ENCODE measurements around the gene SLC1A2.
A peak's percentile ranks its signal among the peaks of the same experiment; 100 is the strongest.

The SLC1A2 gene

GRCh38 chr11:35391922-35392688 is 27.3 kb downstream of the SLC1A2 start:
- Mint-ChIP-seq H3K4me3 (peak overlapping the region in 1 of 2 donors; percentile 30), H3K27me3 (peaks cover 22% of the 10 kb centered on the region), H3K4me1 (peaks cover 28% of the 10 kb centered on the region), H3K27ac (no peak overlapping the region), H3K9me3 (no peaks in the 10 kb centered on the region)
- peak; percentile 81 to 82 for DNase-seq
- ATAC-seq = peak; percentile 73

- H3K4me1 Mint-ChIP-seq = peaks cover 28% of the 10 kb centered on the region
- H3K4me3 Mint-ChIP-seq = no peak overlapping the region
- H3K9me3 Mint-ChIP-seq = no peaks in the 10 kb centered on the region
- ATAC-seq = peak; percentile 95
- peak; percentile 23 to 48 for DNase-seq
- peaks cover 22% of the 10 kb centered on the region for H3K27me3 Mint-ChIP-seq
- peak overlapping the region in 1 of 2 donors; percentile 22 for H3K27ac Mint-ChIP-seq
Measured at GRCh38 chr11:35390737-35391682, 28.3 kb downstream of the SLC1A2 start.

GRCh38 chr11:35389897-35390465 is 29.4 kb downstream of the SLC1A2 start:
- Mint-ChIP-seq H3K9me3 (no peaks in the 10 kb centered on the region), H3K27ac (no peak overlapping the region), H3K27me3 (peaks cover 22% of the 10 kb centered on the region), H3K4me1 (peaks cover 28% of the 10 kb centered on the region), H3K4me3 (no peak overlapping the region)
- DNase-seq (no peak), ATAC-seq (no peak)

- DNase-seq (no peak), ATAC-seq (no peak)
- H3K4me3 Mint-ChIP-seq = no peak overlapping the region
- H3K9me3 Mint-ChIP-seq = no peaks in the 10 kb centered on the region
- H3K27ac Mint-ChIP-seq = no peak overlapping the region
- peaks cover 28% of the 10 kb centered on the region for H3K4me1 Mint-ChIP-seq
- H3K27me3 Mint-ChIP-seq = peaks cover 14% of the 10 kb centered on the region
Measured at GRCh38 chr11:35389112-35389511, 30.2 kb downstream of the SLC1A2 start.

- no peaks in the 10 kb centered on the region for H3K9me3 Mint-ChIP-seq
- DNase-seq (no peak), ATAC-seq (no peak)
- H3K27ac Mint-ChIP-seq = no peak overlapping the region
- no peak overlapping the region for H3K4me3 Mint-ChIP-seq
- peaks cover 3% of the 10 kb centered on the region for H3K27me3 Mint-ChIP-seq
- peaks cover 28% of the 10 kb centered on the region for H3K4me1 Mint-ChIP-seq
Measured at GRCh38 chr11:35388061-35388460, 31.3 kb downstream of the SLC1A2 start.

- ATAC-seq (no peak), DNase-seq (no peak)
- Mint-ChIP-seq H3K27me3 (no peaks in the 10 kb centered on the region), H3K9me3 (peaks cover 0 to under 1% of the 10 kb centered on the region in 2 donors), H3K4me3 (no peak overlapping the region), H3K27ac (no peak overlapping the region), H3K4me1 (peaks cover 24% of the 10 kb centered on the region)
Measured at GRCh38 chr11:35387111-35387982, 32.0 kb downstream of the SLC1A2 start.

DNA sequence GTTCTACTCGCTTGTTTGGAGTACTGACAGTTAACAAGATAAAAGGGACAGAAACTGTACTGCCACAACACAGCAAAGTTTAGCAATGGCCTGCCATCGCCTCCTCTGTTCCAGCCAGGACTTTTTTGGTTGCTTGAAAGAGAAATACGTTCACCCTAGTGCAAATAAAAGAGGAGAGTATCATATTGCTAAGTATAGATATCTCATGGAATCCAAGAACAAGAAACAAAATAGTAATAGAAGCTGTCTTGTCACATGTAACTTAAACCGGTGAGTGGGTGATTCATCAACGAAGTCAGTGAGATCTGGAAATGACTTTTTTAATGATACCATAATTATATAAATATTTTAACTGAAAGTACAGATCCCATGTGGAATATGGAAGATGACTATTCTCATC is 35.4 kb downstream of the SLC1A2 start:
- Mint-ChIP-seq H3K4me1 (no peaks in the 10 kb centered on the region), H3K4me3 (no peak overlapping the region), H3K9me3 (peaks cover 0 to 7% of the 10 kb centered on the region in 2 donors), H3K27ac (no peak overlapping the region), H3K27me3 (no peaks in the 10 kb centered on the region)
- ATAC-seq (no peak), DNase-seq (no peak)

DNA sequence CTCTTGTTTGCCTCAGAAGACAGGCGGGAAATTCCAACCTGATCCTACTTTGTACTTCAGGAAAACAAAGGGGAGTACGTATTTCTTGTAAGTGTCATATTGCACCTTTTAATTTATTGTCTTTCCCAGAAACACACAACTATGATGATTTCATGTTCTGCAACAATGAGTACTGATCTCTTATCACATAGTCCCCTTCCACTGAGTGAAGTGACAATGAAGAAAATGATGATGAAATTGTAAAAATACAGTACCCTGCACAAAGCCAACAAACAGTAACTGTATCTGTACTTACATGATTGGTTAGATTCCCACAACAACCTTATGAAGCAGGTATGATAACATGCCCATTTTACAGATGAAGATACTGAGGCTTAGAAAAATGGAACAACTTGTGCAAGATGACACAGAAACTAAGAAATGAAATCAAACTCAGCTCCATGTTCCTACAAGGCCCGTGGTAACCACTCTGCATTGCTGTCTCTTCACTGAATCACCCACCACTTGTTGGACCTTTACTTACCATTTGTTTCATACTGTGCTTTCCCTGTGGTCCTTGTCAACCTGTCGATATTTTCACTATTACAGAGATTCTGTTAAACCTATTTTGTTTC is 37.5 kb downstream of the SLC1A2 start:
- ATAC-seq (no peak), DNase-seq (no peak)
- Mint-ChIP-seq H3K4me1 (no peaks in the 10 kb centered on the region), H3K4me3 (no peak overlapping the region), H3K27me3 (no peaks in the 10 kb centered on the region), H3K9me3 (peaks cover 0 to 7% of the 10 kb centered on the region in 2 donors), H3K27ac (no peak overlapping the region)

DNA sequence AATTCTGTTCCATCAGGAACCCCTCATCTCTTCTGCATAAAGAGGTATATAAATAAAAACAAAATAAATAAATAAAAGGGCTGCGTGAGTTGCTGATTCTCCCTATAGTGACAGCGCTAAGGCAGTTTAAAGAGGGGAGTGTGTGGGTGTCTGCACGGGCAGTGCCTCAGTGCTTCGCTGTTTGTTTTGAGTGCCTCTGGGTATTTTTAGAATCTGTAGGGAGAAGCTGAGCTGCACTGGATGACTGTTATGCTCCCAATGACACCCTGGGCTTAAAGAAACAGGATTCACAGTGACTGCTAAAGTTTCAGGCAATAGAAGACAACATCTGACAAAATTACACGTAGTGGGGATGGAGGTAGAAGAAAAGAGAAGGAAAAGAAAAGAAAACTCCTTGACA is 38.8 kb downstream of the SLC1A2 start:
- DNase-seq = no peak
- no peak for ATAC-seq
- no peaks in the 10 kb centered on the region for H3K27me3 Mint-ChIP-seq
- H3K4me3 Mint-ChIP-seq = no peak overlapping the region
- peaks cover 0 to 7% of the 10 kb centered on the region in 2 donors for H3K9me3 Mint-ChIP-seq
- H3K27ac Mint-ChIP-seq = no peak overlapping the region
- H3K4me1 Mint-ChIP-seq = no peaks in the 10 kb centered on the region

GRCh38 chr11:35377262-35377661 is 42.1 kb downstream of the SLC1A2 start:
- Mint-ChIP-seq H3K27ac (no peak overlapping the region), H3K27me3 (no peaks in the 10 kb centered on the region), H3K4me1 (peaks cover 10% of the 10 kb centered on the region), H3K9me3 (peaks cover 0 to 5% of the 10 kb centered on the region in 2 donors), H3K4me3 (no peak overlapping the region)
- no peak for ATAC-seq
- no peak for DNase-seq

- ATAC-seq (no peak), DNase-seq (no peak)
- H3K4me1 Mint-ChIP-seq = peaks cover 10% of the 10 kb centered on the region
- no peak overlapping the region for H3K4me3 Mint-ChIP-seq
- no peaks in the 10 kb centered on the region for H3K9me3 Mint-ChIP-seq
- H3K27ac Mint-ChIP-seq = no peak overlapping the region
- no peaks in the 10 kb centered on the region for H3K27me3 Mint-ChIP-seq
Measured at GRCh38 chr11:35376613-35377012, 42.7 kb downstream of the SLC1A2 start.

GRCh38 chr11:35376118-35376510 is 43.2 kb downstream of the SLC1A2 start:
- Mint-ChIP-seq H3K4me1 (peaks cover 10% of the 10 kb centered on the region), H3K4me3 (no peak overlapping the region), H3K27ac (no peak overlapping the region), H3K27me3 (no peaks in the 10 kb centered on the region), H3K9me3 (no peaks in the 10 kb centered on the region)
- DNase-seq (no peak), ATAC-seq (no peak)

- H3K4me1 Mint-ChIP-seq = peaks cover 10% of the 10 kb centered on the region
- ATAC-seq (no peak), DNase-seq (no peak)
- H3K27ac Mint-ChIP-seq = no peak overlapping the region
- no peaks in the 10 kb centered on the region for H3K27me3 Mint-ChIP-seq
- H3K4me3 Mint-ChIP-seq = no peak overlapping the region
- no peaks in the 10 kb centered on the region for H3K9me3 Mint-ChIP-seq
Measured at GRCh38 chr11:35375332-35376117, 43.8 kb downstream of the SLC1A2 start.

GRCh38 chr11:35373284-35373933 is 45.9 kb downstream of the SLC1A2 start:
- no peaks in the 10 kb centered on the region for H3K27me3 Mint-ChIP-seq
- H3K27ac Mint-ChIP-seq = no peak overlapping the region
- ATAC-seq (no peak), DNase-seq (no peak)
- peaks cover 10% of the 10 kb centered on the region for H3K4me1 Mint-ChIP-seq
- no peak overlapping the region for H3K4me3 Mint-ChIP-seq
- H3K9me3 Mint-ChIP-seq = no peaks in the 10 kb centered on the region

Measured in stimulated activated naive CD8-positive, alpha-beta T cell treated with anti-CD3 and anti-CD28 coated beads, Interleukin-15, amount 100 ng/mL, for 72 hours (primary cell).